HFF-Myc (cell line): ENCODE data around the gene CYP20A1.
"Not testable (repeated sequence)": the region's sequence is repeated elsewhere in the genome, so short reads cannot be mapped to it uniquely, and the experiment has no call there.

Experiments used
- DNase-seq: peaks from one replicate; pipeline ENCODE4 v3.0.0-alpha.2; 2011; ENCODE audit warnings: low read depth; ENCODE audit errors: extremely low read depth
- H3K4me3 ChIP-seq: replicated peaks from 2 replicates; pipeline ENCODE4 v1.5.1; 2011; ENCODE audit warnings: low read depth, mild to moderate bottlenecking, control low read depth, low read length
- TF ChIP-seq, protein P1 (sequence below): IDR thresholded peaks from 2 replicates; pipeline ENCODE4 v1.5.1; 2012; ENCODE audit warnings: mild to moderate bottlenecking, low read depth, low read length, control low read depth; ENCODE audit errors: missing control alignments

The CYP20A1 gene

DNA sequence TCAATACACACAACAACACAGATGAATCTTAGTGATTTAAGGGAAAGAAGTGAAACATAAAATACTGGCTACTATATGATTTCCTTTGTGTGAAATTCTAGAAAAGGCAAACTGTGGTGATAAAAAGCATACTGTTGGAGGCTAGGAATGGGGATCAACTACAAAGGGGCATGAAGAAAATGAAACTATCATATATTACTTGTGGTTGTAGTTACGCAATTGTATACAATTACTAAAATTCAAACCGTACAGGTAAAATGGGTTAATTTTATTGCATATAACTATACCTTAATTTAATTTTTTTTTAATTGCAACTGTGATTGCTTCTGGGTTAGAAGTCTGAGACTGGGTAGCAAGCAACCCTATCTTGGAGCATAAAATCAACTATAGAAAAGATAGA is 47.7 kb downstream of the CYP20A1 start:
- no peak for DNase-seq
- H3K4me3 ChIP-seq, result no peak overlapping the region
- TF ChIP-seq, protein P1, sequence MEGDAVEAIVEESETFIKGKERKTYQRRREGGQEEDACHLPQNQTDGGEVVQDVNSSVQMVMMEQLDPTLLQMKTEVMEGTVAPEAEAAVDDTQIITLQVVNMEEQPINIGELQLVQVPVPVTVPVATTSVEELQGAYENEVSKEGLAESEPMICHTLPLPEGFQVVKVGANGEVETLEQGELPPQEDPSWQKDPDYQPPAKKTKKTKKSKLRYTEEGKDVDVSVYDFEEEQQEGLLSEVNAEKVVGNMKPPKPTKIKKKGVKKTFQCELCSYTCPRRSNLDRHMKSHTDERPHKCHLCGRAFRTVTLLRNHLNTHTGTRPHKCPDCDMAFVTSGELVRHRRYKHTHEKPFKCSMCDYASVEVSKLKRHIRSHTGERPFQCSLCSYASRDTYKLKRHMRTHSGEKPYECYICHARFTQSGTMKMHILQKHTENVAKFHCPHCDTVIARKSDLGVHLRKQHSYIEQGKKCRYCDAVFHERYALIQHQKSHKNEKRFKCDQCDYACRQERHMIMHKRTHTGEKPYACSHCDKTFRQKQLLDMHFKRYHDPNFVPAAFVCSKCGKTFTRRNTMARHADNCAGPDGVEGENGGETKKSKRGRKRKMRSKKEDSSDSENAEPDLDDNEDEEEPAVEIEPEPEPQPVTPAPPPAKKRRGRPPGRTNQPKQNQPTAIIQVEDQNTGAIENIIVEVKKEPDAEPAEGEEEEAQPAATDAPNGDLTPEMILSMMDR, result no peak

DNA sequence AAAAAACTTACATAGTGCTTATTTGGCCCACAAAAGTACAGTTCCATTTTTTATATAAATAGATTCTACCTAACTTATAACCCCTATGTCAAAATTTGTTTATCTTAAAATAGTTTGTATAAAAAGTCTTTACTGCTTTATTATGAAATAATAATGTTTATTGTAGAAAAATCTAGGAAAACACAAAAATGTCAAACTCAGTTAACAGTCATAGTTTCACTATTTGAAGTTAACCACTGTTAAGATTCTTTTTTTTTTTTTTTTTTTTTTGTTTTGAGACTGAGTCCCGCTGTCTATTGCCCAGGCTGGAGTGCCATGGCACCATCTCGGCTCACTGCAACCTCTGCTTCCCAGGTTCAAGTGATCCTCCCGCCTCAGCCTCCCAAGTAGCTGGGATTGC is 62.8 kb downstream of the CYP20A1 start:
- TF ChIP-seq, protein P1, result no peak

DNA sequence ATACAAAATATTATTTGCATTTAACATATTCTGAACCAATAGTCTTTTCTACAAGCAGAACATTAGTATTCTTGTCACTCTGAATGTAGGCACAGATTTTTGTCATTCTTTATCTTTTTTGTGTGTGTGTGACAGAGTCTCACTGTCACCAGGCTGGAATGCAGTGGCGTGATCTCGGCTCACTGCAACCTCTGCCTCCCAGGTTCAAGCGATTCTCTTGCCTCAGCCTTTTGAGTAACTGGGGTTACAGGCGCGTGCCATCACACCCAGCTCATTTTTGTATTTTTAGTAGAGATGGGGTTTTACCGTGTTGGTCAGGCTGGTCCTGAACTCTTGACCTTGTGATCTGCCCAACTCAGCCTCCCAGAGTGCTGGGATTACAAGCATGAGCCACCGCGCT is 63.8 kb downstream of the CYP20A1 start:
- not testable (repeated sequence) for DNase-seq

More for the DNA sequence above, 62.8 kb downstream of the CYP20A1 start:
- H3K4me3 ChIP-seq, result no peak overlapping the region
- DNase-seq, result no peak

DNA sequence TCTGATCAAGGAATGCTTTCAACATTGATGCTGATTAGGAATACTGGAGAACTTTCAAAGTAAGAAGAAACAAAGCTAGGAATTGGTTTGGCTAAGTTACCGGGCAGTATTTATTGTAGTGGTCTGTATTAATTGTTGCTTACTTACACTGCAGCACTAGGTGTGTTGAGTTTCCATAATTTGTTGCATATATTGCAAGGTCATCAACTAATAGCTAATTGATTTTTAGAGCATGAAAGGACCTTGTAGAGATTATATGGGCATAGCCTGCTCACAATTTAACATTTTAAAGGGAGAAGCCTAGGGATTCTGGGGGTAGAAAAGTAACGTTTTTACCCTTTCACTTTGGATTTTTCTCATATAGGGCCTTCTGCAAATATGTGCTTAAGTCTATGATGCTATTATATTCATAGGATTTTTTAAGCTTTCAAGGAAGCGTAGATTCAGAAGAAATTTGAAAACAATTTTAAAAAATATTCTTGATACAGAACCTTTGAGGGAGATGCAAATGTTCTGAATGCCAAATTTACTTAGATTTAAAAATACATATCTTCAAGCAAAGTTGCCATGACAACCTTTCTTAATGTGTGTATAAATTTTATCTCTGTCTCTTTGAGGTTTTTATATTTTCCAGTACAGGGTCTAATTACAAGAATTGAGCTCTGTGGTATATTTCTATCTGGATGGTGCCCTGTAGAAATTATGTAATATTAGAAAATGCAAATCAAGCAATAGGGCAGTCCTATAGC is 72.0 kb downstream of the CYP20A1 start:
- no peak for DNase-seq
- TF ChIP-seq, protein P1, result no peak
- no peak overlapping the region for H3K4me3 ChIP-seq

More for the DNA sequence above, 63.8 kb downstream of the CYP20A1 start:
- not testable (repeated sequence) for H3K4me3 ChIP-seq

DNA sequence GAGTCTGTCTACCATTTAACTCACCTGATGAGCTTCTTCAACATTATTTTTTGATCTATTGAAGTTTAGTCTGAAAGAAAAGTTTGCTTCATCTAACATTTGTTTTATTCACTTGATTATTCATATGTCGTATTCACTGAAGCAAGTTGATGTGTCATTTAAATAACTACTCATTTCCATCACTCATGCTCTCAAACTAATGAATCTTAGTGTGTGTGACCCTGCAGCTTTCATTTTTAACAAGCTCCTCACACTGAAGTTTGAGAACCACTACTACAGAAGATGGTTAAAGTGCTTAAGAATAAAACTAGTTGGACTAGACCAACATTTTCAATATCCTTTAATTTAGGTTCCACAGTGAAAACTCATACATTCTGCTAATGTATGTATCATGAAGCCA is 87.5 kb downstream of the CYP20A1 start:
- H3K4me3 ChIP-seq, result no peak overlapping the region
- no peak for DNase-seq
- TF ChIP-seq, protein P1, result no peak

DNA sequence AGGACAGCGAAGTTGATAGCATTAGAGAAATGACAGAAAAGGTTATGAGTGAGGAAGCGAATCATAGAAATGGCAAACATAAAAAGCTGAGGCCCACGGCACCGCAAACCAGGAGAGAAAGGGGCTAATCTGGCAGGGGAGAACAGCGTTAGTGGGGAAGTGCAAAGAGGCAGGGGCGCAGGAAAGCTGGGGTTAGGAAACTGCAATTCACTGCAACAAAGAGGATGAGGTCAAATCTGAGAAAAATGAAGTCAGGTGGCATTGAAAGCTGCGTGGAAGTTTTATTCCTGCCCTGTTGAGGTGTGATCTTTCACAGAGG is 88.7 kb downstream of the CYP20A1 start:
- TF ChIP-seq, protein P1, result no peak
- no peak for DNase-seq
- peak overlapping the region; percentile 66 for H3K4me3 ChIP-seq

DNA sequence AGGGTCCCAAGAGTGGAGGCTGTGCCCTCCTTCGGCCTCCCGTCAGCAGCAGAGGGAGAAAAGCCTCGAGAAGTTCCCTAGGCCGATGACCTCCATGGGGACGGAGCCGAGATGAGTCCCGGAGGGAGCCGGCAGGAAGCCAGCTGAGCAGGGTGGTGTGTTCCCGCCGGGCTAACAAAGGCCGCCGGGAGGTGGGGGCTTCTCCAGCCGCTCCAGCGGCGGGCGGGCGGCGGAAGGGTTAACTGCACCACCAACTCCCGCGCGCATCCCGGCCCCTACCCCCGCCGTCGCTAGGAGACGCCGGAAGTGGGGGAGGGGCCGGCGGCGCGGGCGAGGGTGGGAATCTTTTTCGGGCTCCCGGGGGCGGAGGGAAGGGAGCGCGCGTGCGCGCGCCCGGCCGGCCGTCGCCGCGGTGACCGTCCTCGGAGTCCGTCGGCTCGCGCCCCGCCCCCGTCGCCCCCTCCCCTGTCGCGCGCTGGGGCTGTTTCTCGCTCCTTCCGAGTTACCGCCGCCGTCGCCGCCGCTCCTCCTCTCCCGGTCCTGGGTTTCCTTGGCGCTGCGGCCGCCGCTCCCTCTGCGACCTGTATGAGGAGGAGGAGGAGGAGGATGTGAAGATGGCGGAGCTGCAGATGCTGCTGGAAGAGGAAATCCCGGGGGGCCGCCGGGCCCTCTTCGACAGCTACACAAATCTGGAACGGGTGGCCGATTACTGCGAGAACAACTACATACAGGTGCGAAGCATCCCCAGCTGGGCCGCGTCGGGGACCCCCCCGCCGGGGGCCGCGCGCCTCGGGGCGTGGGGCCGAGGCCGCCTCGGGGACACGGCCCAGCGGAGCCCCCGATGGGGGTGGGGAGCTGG is 89.3 kb downstream of the CYP20A1 start, which contains the start of gene ABI2:
Gene ABI2 (plus strand): TSS at position 494 of the 859 bp plus-strand sequence. CDS start 121 bp downstream, at position 615.
- TF ChIP-seq, protein P1, result no peak
- peak within 1 kb of the TSS; percentile 66 for H3K4me3 ChIP-seq
- DNase-seq, result peak; percentile 48
